GM18858 (cell line): ENCODE data around the gene USH1C.

Experiments used
- ATAC-seq: cut with Tn5 transposase; IDR thresholded peaks from one replicate; pipeline ENCODE4 v1.9.1; 2021; ENCODE audit not compliant: unreplicated experiment

The USH1C gene

GRCh38 chr11:17550450-17551346 lies 6.5 kb upstream of the USH1C start:
- no peak for ATAC-seq

DNA sequence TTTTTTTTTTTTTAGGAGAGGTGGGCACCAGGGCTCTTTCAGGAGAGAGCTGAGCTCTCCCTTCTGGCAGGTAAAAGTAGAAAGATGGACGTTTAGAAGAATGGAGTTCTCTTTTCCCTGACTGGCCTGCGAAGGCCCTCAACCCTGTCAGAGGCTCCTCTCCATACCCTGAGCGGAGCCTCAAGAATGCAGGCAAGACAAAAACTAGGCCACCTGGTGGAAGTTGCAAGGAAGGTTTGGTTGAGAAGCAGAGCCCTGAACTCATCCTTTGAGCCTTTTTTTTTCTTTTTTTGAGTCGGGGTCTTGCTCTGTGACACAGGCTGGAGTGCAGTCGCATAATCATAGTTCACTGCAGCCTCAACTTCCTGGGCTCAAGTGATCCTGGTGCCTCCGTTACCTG lies 4.2 kb upstream of the USH1C start:
- ATAC-seq, result no peak

GRCh38 chr11:17547932-17548331 lies 3.7 kb upstream of the USH1C start:
- ATAC-seq, result no peak

DNA sequence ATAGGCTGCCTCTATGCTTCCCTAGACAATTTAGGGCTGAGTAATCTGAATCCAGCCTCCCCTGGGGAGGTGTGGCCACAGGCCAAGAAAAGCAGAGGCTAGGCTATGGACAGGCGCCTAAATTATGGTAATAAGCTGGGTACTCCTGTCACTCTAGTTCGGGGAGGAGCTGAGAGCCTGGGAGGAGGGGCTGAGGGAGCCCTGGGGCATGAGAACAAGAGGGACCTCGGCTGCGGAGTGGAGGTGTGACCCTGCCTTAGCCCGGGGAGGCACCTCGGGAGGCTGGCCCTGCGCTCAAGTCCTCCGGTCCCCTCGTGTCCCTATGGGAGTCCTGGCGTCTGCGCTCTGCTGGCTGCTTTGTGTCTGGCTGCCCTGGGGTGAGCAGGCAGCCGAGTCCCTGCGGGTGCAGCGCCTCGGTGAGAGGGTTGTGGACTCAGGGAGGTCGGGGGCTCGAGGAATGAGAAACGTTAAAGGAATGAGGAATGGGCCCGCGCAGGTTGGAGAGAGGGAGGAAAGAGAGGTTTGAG lies 2.9 kb upstream of the USH1C start, which contains the start of gene OTOG:
Gene OTOG, plus strand, starts transcription at position 209 of the 527 bp plus-strand sequence. Its CDS starts 114 bp downstream, at position 323.
- ATAC-seq, result no peak

DNA sequence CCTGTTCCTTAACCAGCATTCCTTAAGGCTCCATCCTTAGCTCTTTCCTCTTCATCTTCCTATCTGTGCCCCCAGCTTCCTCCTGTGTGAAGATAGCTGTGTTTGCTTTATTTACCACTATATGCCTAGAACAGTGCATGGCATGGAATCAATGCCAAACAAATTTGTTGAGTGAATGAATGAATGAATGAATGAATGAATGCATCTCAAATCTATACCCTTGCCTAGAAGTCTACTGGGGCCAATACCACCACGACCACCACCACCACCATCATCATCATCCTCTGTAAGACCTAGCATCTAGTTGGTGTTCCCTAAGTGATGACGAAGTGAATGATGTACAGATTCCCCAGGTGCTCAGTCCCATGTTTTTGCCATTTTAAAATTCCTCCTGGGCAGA lies 2.0 kb upstream of the USH1C start:
- no peak for ATAC-seq

GRCh38 chr11:17543574-17544180 lies 539 bp downstream of the USH1C start:
- ATAC-seq, result no peak

- ATAC-seq, result no peak
These were observed 1.2 kb downstream of the USH1C start for GRCh38 chr11:17543041-17543440.

DNA sequence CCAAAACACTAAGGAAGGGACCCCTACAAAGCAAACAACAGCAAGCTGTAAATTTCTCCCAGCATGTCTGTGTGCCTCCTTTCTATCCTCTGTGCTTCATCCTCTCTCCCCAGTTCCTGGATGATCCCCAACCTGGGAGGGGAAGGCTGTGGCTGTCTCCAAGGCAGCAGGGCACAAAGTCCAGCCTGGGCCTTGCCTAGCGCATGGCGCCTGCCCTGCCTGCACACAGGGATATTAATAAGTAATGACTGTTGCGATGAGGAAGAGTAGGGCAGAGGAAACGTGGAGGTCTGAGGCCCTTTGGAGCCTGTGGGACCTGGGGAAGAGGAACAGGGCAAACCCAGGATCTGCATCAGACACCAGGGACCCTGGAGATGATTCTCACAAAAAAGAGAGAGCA lies 2.0 kb downstream of the USH1C start:
- no peak for ATAC-seq

DNA sequence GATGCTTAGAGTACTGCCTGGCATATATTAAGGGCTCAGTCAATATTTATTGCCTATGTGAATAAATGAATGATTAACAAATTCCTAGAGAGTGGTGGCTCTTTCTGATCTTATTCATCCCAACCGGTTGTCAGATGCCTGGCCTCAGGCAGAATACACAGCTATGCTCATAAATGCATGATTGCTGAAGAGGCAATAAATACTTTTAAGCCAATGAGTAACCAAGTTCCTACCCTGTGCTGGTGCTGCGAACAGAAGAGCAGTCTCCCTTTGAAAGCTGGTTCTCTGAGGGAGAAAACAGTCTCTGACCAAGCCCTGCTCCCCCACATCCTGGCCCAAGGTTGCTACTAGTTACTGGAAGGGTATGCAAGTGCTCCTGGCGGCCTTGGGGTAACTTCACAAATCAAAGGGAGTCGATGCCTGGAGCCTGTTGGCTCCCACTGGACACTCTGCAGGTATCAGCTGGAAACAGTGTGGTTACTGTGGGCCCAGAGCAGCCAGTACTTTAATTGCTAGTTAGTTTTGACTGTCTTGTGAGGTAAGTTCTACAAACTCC lies 2.8 kb downstream of the USH1C start:
- ATAC-seq, result no peak

DNA sequence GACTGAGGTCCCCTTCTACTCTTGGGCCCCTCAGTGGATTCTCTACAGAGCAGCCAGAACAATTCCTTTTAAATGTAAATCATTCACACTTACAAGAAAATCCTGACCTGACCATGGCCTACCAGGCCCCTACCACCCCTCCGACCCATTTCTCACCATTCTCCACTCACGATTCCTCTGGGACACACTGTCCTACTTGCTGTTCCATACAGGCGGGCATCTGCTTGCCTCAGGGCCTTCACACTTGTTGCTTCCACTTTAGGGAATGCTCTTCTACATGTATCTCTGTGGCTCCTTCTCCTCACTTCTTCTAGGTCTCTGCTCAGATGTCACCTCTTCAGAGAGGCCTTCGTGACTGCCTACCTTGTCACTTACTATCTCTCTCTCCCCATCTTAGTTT lies 3.4 kb downstream of the USH1C start:
- no peak for ATAC-seq

DNA sequence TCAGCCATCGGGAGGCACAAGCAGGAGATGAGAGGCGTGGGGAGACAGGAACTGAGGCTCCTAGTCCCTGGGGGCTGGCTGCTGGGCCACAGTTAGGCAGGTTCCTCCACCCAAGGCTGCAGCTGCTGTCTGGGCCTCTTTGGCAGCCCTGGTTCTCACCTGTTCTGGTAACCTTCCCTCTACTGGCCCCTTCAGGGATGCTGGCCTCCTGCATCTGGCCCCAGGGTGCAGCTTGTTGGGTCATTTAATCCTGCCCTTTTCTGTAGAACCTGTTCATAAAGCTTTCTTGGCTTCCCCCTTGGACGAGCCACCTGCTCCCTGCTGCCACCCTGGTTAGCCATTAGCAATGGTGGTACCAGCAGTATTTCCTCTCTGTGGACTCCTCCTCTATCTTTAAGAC lies 5.5 kb downstream of the USH1C start:
- no peak for ATAC-seq

GRCh38 chr11:17538054-17538453 lies 6.2 kb downstream of the USH1C start:
- ATAC-seq, result no peak

DNA sequence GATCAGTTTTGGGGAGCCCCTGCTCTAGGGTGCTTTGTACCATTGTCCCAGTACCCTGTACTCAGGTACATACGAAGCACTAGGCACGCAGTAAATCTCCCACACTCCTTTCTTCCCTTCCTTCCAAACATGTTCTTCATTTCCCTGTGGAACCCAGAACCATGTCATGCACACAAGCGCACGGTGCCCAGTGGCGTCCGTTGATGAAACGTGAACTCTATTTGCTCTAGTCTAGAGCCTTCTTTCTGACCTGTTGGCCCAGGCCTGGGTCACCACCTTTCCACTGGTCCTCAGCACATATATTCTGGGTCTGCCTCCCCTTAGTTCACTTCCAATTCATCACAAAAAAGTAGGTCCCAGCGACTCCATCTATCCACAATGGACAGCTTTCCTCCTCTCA lies 7.0 kb downstream of the USH1C start:
- no peak for ATAC-seq

DNA sequence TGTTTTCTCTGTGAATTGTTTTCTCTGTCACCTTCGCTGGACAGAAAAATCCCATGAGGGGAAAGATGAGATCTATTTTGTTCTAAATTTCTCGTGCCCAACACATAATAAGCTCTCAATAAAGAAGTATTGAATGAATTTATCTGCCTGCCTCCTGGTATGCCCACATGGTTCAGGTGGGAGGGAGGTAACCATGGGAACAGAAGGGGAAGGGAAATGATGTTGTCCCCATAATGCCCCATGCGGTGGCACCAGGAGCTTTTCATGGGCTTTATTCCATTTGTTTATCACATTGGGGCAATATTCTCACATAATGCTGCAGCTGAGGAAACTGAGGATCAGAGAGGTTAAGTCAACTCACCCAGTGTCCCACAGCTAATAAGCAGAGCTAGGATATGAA lies 8.7 kb downstream of the USH1C start:
- ATAC-seq, result no peak

DNA sequence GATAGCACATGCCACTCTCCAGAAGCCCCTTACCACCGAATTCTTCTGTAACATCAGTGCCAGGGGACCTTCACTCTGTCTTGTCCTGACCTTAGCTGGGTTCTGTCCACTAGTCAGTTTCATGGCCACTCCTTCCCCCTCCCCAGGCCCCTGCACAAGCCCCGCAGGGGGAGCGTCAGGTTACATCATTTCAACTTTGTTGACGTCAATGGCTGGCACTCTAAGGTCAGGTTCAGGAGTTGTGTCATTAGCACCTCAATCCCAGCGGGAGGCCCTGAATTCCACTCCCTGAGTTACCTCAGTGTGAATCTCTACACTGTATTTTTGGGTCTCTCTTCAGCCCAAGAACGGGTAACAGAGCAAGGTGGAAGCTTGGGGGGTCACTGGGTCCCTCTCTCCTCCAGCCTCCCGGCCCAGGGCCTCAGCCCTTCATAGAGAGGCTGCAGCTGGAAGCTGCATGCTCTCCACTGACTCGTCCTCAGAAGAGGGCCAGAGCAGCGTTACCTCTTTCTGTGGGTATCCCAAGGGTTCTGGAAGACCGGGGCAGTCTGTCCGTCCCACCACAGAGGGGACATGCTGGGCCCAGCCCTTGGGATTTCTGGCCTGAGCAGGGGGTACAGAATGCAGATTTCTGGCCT lies 10.3 kb downstream of the USH1C start:
- no peak for ATAC-seq

GRCh38 chr11:17533341-17533740 lies 10.9 kb downstream of the USH1C start:
- no peak for ATAC-seq

- ATAC-seq, result no peak
These were observed 11.4 kb downstream of the USH1C start for GRCh38 chr11:17532784-17533183.

- ATAC-seq, result no peak
These were observed 12.5 kb downstream of the USH1C start for GRCh38 chr11:17531636-17532113.

DNA sequence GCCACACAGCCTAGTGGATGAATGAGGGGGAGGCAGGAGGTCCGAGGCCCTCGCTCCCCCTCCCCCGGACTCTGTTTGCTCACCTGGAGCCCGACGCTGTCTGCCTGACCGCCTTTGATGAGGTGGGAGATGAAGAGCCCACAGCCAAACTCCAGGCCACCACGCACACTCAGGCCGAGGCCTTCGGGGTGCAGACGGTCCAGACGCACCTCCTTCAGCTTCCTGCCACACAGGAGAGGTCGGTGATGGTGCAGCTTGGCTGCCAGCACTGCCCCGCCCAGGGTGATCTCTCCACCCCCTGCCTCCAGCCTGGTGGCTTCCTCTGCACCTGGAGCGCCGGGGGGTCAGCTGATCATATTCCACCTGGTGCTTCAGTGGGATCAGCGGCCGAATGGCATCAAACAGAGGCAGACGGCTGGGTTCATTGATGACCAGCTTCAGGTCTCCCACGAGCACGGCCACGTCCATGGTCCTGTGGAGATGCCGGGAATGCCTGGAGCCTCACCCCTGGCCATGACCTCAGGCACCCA lies 13.1 kb downstream of the USH1C start:
- ATAC-seq, result no peak

DNA sequence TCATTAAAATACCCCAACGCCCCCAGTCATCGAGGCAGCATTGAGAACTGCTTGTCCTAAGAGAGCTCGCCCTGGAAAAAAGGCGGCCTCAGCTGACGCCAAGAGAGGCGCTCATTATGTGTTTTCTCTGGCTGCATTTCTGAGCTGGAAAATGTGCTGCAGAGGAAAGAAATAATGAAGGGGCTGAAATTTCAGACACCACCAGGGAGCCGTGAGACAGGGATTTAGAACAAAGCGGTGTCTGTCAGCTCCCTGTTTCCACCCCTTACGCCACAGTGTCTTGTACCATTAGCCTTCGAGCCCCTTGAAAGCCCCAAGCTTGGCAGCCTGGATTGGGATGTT lies 14.4 kb downstream of the USH1C start:
- ATAC-seq, result no peak
